HEK293 (cell line): Measurements from ENCODE around the gene HS6ST3.

ENCODE experiments used
- CTCF ChIA-PET: fragments of 350-600 bp; formaldehyde crosslinking; extraction: SDS; loops from one replicate; lab custom pipeline; 2021; ENCODE audit warnings: antibody characterized with exemption; lab: Yijun Ruan, JAX
- POLR2A ChIA-PET: fragments of 300-600 bp; formaldehyde crosslinking; extraction: SDS; loops from one replicate; lab custom pipeline; 2020; ENCODE audit warnings: antibody characterized with exemption, inconsistent platforms; lab: Yijun Ruan, JAX
- H3K27ac ChIP-seq: fragments of 200-500 bp; sonication (Bioruptor generic); 2 replicates; pipeline ENCODE4 v1.5.1; 2014; ENCODE audit warnings: low read depth, low read length, control low read depth, inconsistent platforms; ENCODE audit errors: extremely low read depth
- H3K36me3 ChIP-seq, 2 experiments: fragments of 200-500 bp in 1 of 2; sonication (Bioruptor generic) in 1 of 2; 1 replicate in 1 of 2; 2 replicates in 1 of 2; pipeline ENCODE4 v1.5.1; 2014 to 2017; ENCODE audit warnings: inconsistent platforms in 2 of 2, low read length in 2 of 2; ENCODE audit not compliant: control insufficient read depth in 2 of 2, insufficient read depth in 1 of 2
- H3K4me1 ChIP-seq: fragments of 200-500 bp; sonication (Bioruptor generic); 2 replicates; pipeline ENCODE4 v1.5.1; 2014; ENCODE audit warnings: mild to moderate bottlenecking, low read length, inconsistent platforms; ENCODE audit not compliant: control insufficient read depth, insufficient read depth
- H3K4me3 ChIP-seq: 2 replicates; pipeline ENCODE4 v1.5.1; 2011; ENCODE audit warnings: low read depth, mild to moderate bottlenecking, control low read depth, low read length, moderate library complexity
- H3K9me3 ChIP-seq: fragments of 200-500 bp; sonication (Bioruptor generic); 2 replicates; pipeline ENCODE4 v1.5.1; 2014; ENCODE audit warnings: low read depth, low read length, inconsistent platforms; ENCODE audit not compliant: control insufficient read depth, insufficient read depth
- PATZ1 ChIP-seq: fragments of 450-650 bp; formaldehyde crosslinking; IDR thresholded peaks from 2 replicates; pipeline ENCODE4 v1.5.1; 2016; ENCODE audit warnings: missing biosample characterization, missing genetic modification characterization
- PRDM10 ChIP-seq: fragments of 450-650 bp; formaldehyde crosslinking; IDR thresholded peaks from 2 replicates; pipeline ENCODE4 v1.5.1; 2016; ENCODE audit warnings: missing biosample characterization, missing genetic modification characterization
- RBAK ChIP-seq: fragments of 450-650 bp; formaldehyde crosslinking; IDR thresholded peaks from 2 replicates; pipeline ENCODE4 v1.5.1; 2016; ENCODE audit warnings: missing biosample characterization, missing genetic modification characterization
- SETDB1 ChIP-seq: IDR thresholded peaks from one replicate; pipeline ENCODE4 v1.6.1; 2017; ENCODE audit warnings: mild to moderate bottlenecking, low read length, moderate library complexity, mixed read lengths; ENCODE audit not compliant: insufficient read length
- ZNF175 ChIP-seq: fragments of 450-650 bp; formaldehyde crosslinking; IDR thresholded peaks from 2 replicates; pipeline ENCODE4 v1.5.1; 2016; ENCODE audit warnings: missing biosample characterization, missing genetic modification characterization
- ZNF214 ChIP-seq: fragments of 450-650 bp; formaldehyde crosslinking; IDR thresholded peaks from 2 replicates; pipeline ENCODE4 v1.5.1; 2017; ENCODE audit warnings: missing biosample characterization, mild to moderate bottlenecking, missing genetic modification characterization, borderline replicate concordance
- ZNF274 ChIP-seq, 2 experiments: fragments of 200-500 bp in 1 of 2; fragments of 450-650 bp in 1 of 2; sonication (Bioruptor generic) in 1 of 2; formaldehyde crosslinking in 1 of 2; IDR thresholded peaks; 2 replicates each; pipeline versions ENCODE4 v1.5.1 to v1.6.1; 2014 to 2016; ENCODE audit warnings: borderline replicate concordance in 1 of 2, inconsistent platforms in 1 of 2, low read length in 1 of 2, missing biosample characterization in 1 of 2, missing genetic modification characterization in 1 of 2
- ZNF350 ChIP-seq: fragments of 450-650 bp; formaldehyde crosslinking; IDR thresholded peaks from 2 replicates; pipeline ENCODE4 v1.5.0; 2017; ENCODE audit warnings: missing biosample characterization, mild to moderate bottlenecking, missing genetic modification characterization
- ZNF530 ChIP-seq: fragments of 450-650 bp; formaldehyde crosslinking; IDR thresholded peaks from 2 replicates; pipeline ENCODE4 v1.5.1; 2016; ENCODE audit warnings: low read depth, missing biosample characterization, missing genetic modification characterization
- ZNF645 ChIP-seq: fragments of 450-650 bp; formaldehyde crosslinking; IDR thresholded peaks from 2 replicates; pipeline ENCODE4; 2016; ENCODE audit warnings: missing biosample characterization, missing genetic modification characterization
- ZNF704 ChIP-seq: fragments of 450-650 bp; formaldehyde crosslinking; IDR thresholded peaks from 2 replicates; pipeline ENCODE4 v1.5.1; 2016; ENCODE audit warnings: missing biosample characterization, missing genetic modification characterization
- ZNF777 ChIP-seq: fragments of 450-650 bp; formaldehyde crosslinking; IDR thresholded peaks from 2 replicates; pipeline ENCODE4 v1.5.1; 2017; ENCODE audit warnings: missing biosample characterization, missing genetic modification characterization, borderline replicate concordance
- ZNF792 ChIP-seq: fragments of 450-650 bp; formaldehyde crosslinking; IDR thresholded peaks from 2 replicates; pipeline ENCODE4 v1.5.1; 2016; ENCODE audit warnings: missing biosample characterization, missing genetic modification characterization
- ZSCAN18 ChIP-seq: fragments of 450-650 bp; formaldehyde crosslinking; IDR thresholded peaks from 2 replicates; pipeline ENCODE4 v1.5.1; 2016; ENCODE audit warnings: missing biosample characterization, missing genetic modification characterization
- TF ChIP-seq, protein P1 (sequence below): fragments of 450-650 bp; formaldehyde crosslinking; IDR thresholded peaks from 2 replicates; pipeline ENCODE4 v1.5.1; 2016; ENCODE audit warnings: missing biosample characterization, missing genetic modification characterization
- TF ChIP-seq, protein P2 (sequence below): fragments of 450-650 bp; formaldehyde crosslinking; IDR thresholded peaks from 2 replicates; pipeline ENCODE4 v1.5.1; 2016; ENCODE audit warnings: missing biosample characterization, missing genetic modification characterization

Gene HS6ST3

GRCh38 chr13:96696389-96696900, 606.5 kb downstream of the HS6ST3 start:
- POLR2A ChIA-PET = no interaction called here
- no peak for TF ChIP-seq RBAK
- TF ChIP-seq ZNF274 (IDR thresholded peaks at IDR 0.05; ENCODE audit: low read length) = no peak
- no peak for TF ChIP-seq ZNF274 (tag by site-specific recombination; IDR thresholded peaks at IDR 0.05; ENCODE audit: borderline replicate concordance)
- no peak for TF ChIP-seq ZNF792 (tag by site-specific recombination)

GRCh38 chr13:96700657-96701056, 610.8 kb downstream of the HS6ST3 start:
- H3K36me3 ChIP-seq = no peaks in the 10 kb centered on the region
- no peaks in the 10 kb centered on the region for H3K4me1 ChIP-seq
- H3K27ac ChIP-seq = no peak overlapping the region
- no peaks in the 10 kb centered on the region for H3K9me3 ChIP-seq
- no peak overlapping the region for H3K4me3 ChIP-seq
- POLR2A ChIA-PET = no interaction called here
- TF ChIP-seq ZNF274 (IDR thresholded peaks at IDR 0.05; ENCODE audit: low read length) (no peak), ZNF274 (tag by site-specific recombination; IDR thresholded peaks at IDR 0.05; ENCODE audit: borderline replicate concordance) (no peak)
- CTCF ChIA-PET = no interaction called here

More at GRCh38 chr13:96696389-96696900, 606.5 kb downstream of the HS6ST3 start:
- CTCF ChIA-PET = no interaction called here
- no peak overlapping the region for H3K27ac ChIP-seq
- H3K9me3 ChIP-seq = no peaks in the 10 kb centered on the region
- H3K4me3 ChIP-seq = no peak overlapping the region
- no peaks in the 10 kb centered on the region for H3K36me3 ChIP-seq
- H3K4me1 ChIP-seq = no peaks in the 10 kb centered on the region

DNA sequence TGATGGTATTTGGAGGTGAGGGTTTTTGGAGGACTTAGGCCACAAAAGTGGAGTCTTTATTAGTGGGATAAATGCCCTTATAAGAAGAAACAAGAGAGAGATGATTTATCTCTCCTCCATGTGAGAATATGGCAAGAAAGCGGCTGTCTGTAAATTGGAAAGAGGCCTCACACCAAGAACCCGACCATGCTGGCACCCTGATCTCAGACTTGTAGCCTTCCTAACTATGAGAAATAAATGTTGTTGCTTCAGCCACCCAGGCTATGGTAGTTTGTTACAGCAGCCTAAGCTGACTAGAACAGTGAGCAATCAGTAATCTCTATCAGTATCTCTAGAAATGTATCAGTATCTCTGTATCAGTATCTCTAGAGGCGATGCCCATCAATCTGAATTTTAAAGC, 617.2 kb downstream of the HS6ST3 start:
- Histone ChIP-seq H3K4me1 (no peaks in the 10 kb centered on the region), H3K27ac (no peak overlapping the region), H3K9me3 (no peaks in the 10 kb centered on the region), H3K4me3 (no peak overlapping the region), H3K36me3 (no peaks in the 10 kb centered on the region)
- TF ChIP-seq ZNF645 (tag by site-specific recombination) = no peak
- TF ChIP-seq SETDB1 = no peak
- TF ChIP-seq, protein P1, sequence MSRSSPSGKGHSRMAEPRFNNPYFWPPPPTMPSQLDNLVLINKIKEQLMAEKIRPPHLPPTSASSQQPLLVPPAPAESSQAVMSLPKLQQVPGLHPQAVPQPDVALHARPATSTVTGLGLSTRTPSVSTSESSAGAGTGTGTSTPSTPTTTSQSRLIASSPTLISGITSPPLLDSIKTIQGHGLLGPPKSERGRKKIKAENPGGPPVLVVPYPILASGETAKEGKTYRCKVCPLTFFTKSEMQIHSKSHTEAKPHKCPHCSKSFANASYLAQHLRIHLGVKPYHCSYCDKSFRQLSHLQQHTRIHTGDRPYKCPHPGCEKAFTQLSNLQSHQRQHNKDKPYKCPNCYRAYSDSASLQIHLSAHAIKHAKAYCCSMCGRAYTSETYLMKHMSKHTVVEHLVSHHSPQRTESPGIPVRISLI (tag by site-specific recombination) = no peak
- no peak for TF ChIP-seq ZNF777
- no peak for TF ChIP-seq PRDM10 (tag by site-specific recombination)
- TF ChIP-seq, protein P2, sequence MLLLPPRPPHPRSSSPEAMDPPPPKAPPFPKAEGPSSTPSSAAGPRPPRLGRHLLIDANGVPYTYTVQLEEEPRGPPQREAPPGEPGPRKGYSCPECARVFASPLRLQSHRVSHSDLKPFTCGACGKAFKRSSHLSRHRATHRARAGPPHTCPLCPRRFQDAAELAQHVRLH (tag by site-specific recombination) = no peak
- no peak for TF ChIP-seq PATZ1 (tag by site-specific recombination)
- no peak for TF ChIP-seq ZNF704 (tag by site-specific recombination)
- TF ChIP-seq ZNF175 (tag by site-specific recombination) = no peak
- no peak for TF ChIP-seq ZNF350
- no peak for TF ChIP-seq ZNF214 (tag by site-specific recombination)
- TF ChIP-seq ZSCAN18 (tag by site-specific recombination) = no peak
- no peak for TF ChIP-seq ZNF530 (tag by site-specific recombination)
- POLR2A ChIA-PET = no interaction called here
- CTCF ChIA-PET = no interaction called here
